Smooth muscle cell (in vitro differentiated cells): Measurements from ENCODE around the gene OTOGL. TPM values are rescaled to one million over a fixed set of nuclear protein-coding genes. Genes with fewer than 3 reads are reported as not detected.

Source experiments
- DNase-seq: peaks from one replicate; lab custom pipeline; 2025; ENCODE audit not compliant: unreplicated experiment; lab: John Stamatoyannopoulos, UW
- H2AFZ ChIP-seq: fragments of 200-600 bp; sonication (generic); 2 replicates; pipeline ENCODE4 v1.6.0; 2016; ENCODE audit warnings: antibody characterized with exemption, low read depth, mild to moderate bottlenecking
- H3F3A ChIP-seq: fragments of 200-600 bp; sonication (generic); 2 replicates; pipeline ENCODE4 v1.6.0; 2017; ENCODE audit warnings: antibody characterized with exemption, low read depth
- H3K27ac ChIP-seq: fragments of 200-600 bp; sonication (generic); 2 replicates; pipeline ENCODE4 v1.5.1; 2016; ENCODE audit warnings: low read depth, mild to moderate bottlenecking
- H3K27me3 ChIP-seq: fragments of 200-600 bp; sonication (generic); 2 replicates; pipeline ENCODE4 v1.6.1; 2016; ENCODE audit warnings: low read depth, mild to moderate bottlenecking
- H3K36me3 ChIP-seq: fragments of 200-600 bp; sonication (generic); 2 replicates; pipeline ENCODE4 v1.5.1; 2016; ENCODE audit warnings: low read depth
- H3K4me1 ChIP-seq: fragments of 200-600 bp; sonication (generic); 2 replicates; pipeline ENCODE4 v1.5.1; 2016; ENCODE audit warnings: low read depth
- H3K4me2 ChIP-seq: fragments of 200-600 bp; sonication (generic); 2 replicates; pipeline ENCODE4 v1.6.0; 2016; ENCODE audit warnings: mild to moderate bottlenecking
- H3K4me3 ChIP-seq: fragments of 200-600 bp; sonication (generic); 2 replicates; pipeline ENCODE4 v1.5.1; 2016; ENCODE audit warnings: mild to moderate bottlenecking
- H3K79me2 ChIP-seq: fragments of 200-600 bp; sonication (generic); 2 replicates; pipeline ENCODE4 v1.6.0; 2016; ENCODE audit warnings: low read depth, mild to moderate bottlenecking
- H3K9ac ChIP-seq: fragments of 200-600 bp; sonication (generic); 2 replicates; pipeline ENCODE4 v1.6.0; 2016; ENCODE audit warnings: low read depth
- H3K9me3 ChIP-seq: fragments of 200-600 bp; sonication (generic); replicated peaks from 2 replicates; pipeline ENCODE4 v1.5.1; 2016; ENCODE audit warnings: low read depth
- H4K20me1 ChIP-seq: fragments of 200-600 bp; sonication (generic); 2 replicates; pipeline ENCODE4 v1.6.0; 2016; ENCODE audit warnings: low read depth
- CTCF ChIP-seq: fragments of 200-600 bp; sonication (generic); IDR thresholded peaks from 2 replicates; pipeline ENCODE4 v1.5.1; 2017; ENCODE audit warnings: borderline replicate concordance, mild to moderate bottlenecking, antibody characterized with exemption; ENCODE audit not compliant: insufficient read depth, poor library complexity, severe bottlenecking
- WGBS: methylation state at CpG from one replicate; pipeline ENCODE4 v1.1.7; 2016; ENCODE audit warnings: low lambda C conversion rate; 5-methylcytosine and 5-hydroxymethylcytosine counted together
- polyA plus RNA-seq: library from polyadenylated mRNA; unstranded; fragments of >200 nt; fragmentation: Nextera tagmentation; extraction: Ambion mirVana; gene quantifications from 2 replicates; pipeline ENCODE4 v1.2.1, GENCODE V29; 2016
- total RNA-seq: library from RNA; depleted of rRNA; stranded (reverse); fragments of >200 nt; gene quantifications from 2 replicates; pipeline ENCODE4 v1.2.3, GENCODE V29; 2014

Gene OTOGL
- total and polyA plus RNA-seq, 2 experiments from 2014 or later, result 0.09 TPM; not detected in 1

- no peak overlapping the region for H3K9ac ChIP-seq
- no peak for DNase-seq
- TF ChIP-seq CTCF, result peak; percentile 70
- WGBS, result 39% methylated on average over 5 of the region's 5 CpGs
- no peaks in the 10 kb centered on the region for H3K4me1 ChIP-seq
- no peak overlapping the region for H2AFZ ChIP-seq
- no peak overlapping the region for H3K4me3 ChIP-seq
- no peak overlapping the region for H3K4me2 ChIP-seq
- H3F3A ChIP-seq, result no peaks in the 10 kb centered on the region
- H3K9me3 ChIP-seq, result no peaks in the 10 kb centered on the region
- no peaks in the 10 kb centered on the region for H3K79me2 ChIP-seq
- H3K36me3 ChIP-seq, result no peaks in the 10 kb centered on the region
- no peak overlapping the region for H3K27ac ChIP-seq
- H3K27me3 ChIP-seq, result no peaks in the 10 kb centered on the region
- H4K20me1 ChIP-seq, result no peaks in the 10 kb centered on the region
Observed at GRCh38 chr12:80269803-80270552, 170.6 kb downstream of the OTOGL start.

- DNase-seq, result no peak
- Histone ChIP-seq H2AFZ (no peak overlapping the region), H3K4me2 (no peak overlapping the region), H3K79me2 (no peaks in the 10 kb centered on the region), H3K4me1 (no peaks in the 10 kb centered on the region), H3F3A (no peaks in the 10 kb centered on the region), H3K36me3 (no peaks in the 10 kb centered on the region), H4K20me1 (no peaks in the 10 kb centered on the region), H3K4me3 (no peak overlapping the region), H3K27ac (no peak overlapping the region), H3K27me3 (no peaks in the 10 kb centered on the region), H3K9ac (no peak overlapping the region), H3K9me3 (no peaks in the 10 kb centered on the region)
- no peak for TF ChIP-seq CTCF
Observed at GRCh38 chr12:80271780-80272179, 172.4 kb downstream of the OTOGL start.

- no peak overlapping the region for H3K9ac ChIP-seq
- H3K36me3 ChIP-seq, result no peaks in the 10 kb centered on the region
- no peak for TF ChIP-seq CTCF
- 80% methylated on average over 3 of the region's 3 CpGs for WGBS
- no peak overlapping the region for H3K27ac ChIP-seq
- H3K4me2 ChIP-seq, result no peak overlapping the region
- no peaks in the 10 kb centered on the region for H3K27me3 ChIP-seq
- H2AFZ ChIP-seq, result no peak overlapping the region
- no peak for DNase-seq
- no peaks in the 10 kb centered on the region for H4K20me1 ChIP-seq
- no peaks in the 10 kb centered on the region for H3K79me2 ChIP-seq
- H3K9me3 ChIP-seq, result no peaks in the 10 kb centered on the region
- no peak overlapping the region for H3K4me3 ChIP-seq
- H3F3A ChIP-seq, result no peaks in the 10 kb centered on the region
- no peaks in the 10 kb centered on the region for H3K4me1 ChIP-seq
Observed at GRCh38 chr12:80272387-80272915, 173.1 kb downstream of the OTOGL start.

GRCh38 chr12:80273144-80273543, 173.8 kb downstream of the OTOGL start:
- TF ChIP-seq CTCF, result no peak
- Histone ChIP-seq H3K9ac (no peak overlapping the region), H3K9me3 (no peaks in the 10 kb centered on the region), H3K27ac (no peak overlapping the region), H3K4me2 (no peak overlapping the region), H3K4me1 (no peaks in the 10 kb centered on the region), H3K79me2 (no peaks in the 10 kb centered on the region), H4K20me1 (no peaks in the 10 kb centered on the region), H3K27me3 (no peaks in the 10 kb centered on the region), H3K36me3 (no peaks in the 10 kb centered on the region), H2AFZ (no peak overlapping the region), H3F3A (no peaks in the 10 kb centered on the region), H3K4me3 (no peak overlapping the region)
- no peak for DNase-seq
- 90% methylated on average over 1 of the region's 1 CpG for WGBS
